Measurements from ENCODE around the gene HSPB7.
"Not testable (repeated sequence)": the region's sequence is repeated elsewhere in the genome, so short reads cannot be mapped to it uniquely, and the experiment has no call there.

HSPB7 gene

DNA sequence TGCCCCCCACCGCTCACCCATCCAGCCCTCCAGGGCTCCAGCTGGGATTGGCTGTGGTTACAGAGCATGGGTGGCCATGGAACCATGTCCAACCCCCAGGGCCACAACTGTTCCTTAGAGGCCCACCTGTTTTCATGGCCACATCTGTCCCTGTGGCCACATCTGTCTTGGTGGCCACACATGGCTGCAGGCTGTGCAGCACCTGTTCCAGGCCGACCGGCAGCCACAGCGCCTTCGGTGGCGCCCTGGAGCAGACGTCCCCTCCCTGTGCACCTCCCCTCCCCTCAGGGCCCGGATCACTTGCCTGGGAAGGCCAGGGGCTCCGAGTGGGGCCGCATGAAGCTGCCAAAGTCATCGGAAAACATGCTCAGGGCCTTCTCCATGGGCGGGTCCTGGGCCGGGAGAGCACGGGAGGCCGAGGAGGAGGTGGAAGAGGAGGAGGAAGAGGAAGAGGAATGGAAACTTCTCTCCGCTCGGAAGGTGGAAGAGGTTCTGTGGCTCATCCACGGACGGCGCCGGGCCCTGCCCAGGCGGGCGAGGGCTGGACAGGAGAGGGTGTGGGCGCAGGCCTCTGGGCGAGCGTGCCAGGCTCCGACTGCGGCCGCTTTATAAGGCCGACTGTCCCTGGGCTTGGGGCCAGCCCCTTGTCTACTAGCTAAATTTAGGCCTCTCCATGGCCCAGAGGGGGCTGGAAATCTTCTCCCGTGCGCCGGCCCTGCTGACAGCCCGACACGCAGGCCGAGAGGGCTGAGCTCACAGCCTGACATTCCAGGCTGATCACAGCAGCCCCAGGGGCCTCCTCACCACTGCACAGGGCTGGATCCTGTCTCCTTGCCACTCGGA, at the start of gene HSPB7:
Gene HSPB7, minus strand, starts transcription at position 583 of the 843 bp plus-strand sequence. Its CDS starts 80 bp downstream, at position 503.
- DNase-seq (ENCODE audit: low read depth) = no peak

DNA sequence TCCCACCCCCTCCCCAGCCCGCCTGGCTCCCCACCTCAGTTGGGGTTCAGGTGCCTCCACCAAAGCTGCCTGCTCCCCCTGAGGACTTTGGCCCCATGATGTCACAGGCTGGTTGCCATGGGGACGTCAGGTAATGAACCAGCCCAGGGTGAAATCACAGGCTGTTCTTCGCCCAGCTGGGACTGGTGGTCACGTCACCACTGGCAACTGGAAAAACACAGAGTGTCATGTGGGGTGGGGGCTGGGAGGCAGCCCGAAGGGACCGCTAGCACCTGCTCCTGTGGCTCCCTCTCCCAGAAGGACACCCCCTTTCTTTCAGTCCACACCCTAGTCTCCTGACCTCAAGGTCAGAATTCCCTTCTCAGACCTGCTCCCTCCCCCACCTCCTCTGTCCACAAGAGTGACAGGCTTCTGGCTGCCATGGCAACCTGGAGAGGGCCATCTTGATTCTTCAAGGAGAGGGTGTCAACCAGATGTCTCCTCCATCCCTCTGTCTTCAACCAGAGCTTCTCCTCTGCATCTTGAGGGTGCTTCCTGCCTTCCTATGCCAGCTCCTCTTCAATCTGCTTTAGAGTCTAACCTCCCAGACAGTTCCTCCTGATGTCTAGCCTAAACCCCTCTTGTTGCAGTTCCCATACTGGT, 49.4 kb upstream of the HSPB7 start:
- DNase-seq (ENCODE audit: low read depth) = no peak

DNA sequence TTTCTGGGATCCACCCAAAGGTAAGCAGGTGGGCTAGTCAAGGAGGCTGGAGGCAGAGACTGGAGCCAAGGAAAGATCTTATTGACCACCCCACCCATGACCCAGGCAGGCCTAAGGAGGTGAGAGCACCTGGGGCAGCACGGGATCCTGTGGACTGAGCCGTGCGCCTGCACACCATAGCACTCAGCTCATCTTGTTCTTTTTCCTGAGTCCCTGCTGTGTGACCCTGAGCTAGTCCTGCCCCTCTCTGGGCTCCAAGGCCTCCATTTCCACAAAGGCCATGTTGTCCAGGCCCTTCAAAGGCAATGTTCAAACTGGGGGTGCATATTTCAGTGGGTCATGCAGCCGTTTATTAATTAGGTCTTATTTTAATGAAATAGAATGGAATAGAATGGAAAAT, 48.4 kb upstream of the HSPB7 start:
- DNase-seq (ENCODE audit: low read depth) = no peak

DNA sequence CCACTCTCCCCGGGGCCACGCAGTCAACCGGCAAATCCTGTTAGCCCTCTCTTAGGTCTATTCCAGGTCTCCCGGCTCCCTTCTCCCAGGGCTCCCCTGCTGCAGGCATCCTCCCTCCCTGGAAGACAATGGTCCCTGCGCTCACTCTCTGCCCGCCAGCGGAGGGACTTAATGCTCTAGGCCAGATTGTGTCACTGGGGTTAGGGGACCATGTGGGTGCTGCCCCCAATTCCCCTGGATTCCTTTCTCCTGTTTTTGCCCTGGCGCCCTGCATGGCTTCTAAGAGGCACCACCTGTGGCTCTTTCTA, 47.4 kb upstream of the HSPB7 start:
- DNase-seq (ENCODE audit: low read depth) = no peak

DNA sequence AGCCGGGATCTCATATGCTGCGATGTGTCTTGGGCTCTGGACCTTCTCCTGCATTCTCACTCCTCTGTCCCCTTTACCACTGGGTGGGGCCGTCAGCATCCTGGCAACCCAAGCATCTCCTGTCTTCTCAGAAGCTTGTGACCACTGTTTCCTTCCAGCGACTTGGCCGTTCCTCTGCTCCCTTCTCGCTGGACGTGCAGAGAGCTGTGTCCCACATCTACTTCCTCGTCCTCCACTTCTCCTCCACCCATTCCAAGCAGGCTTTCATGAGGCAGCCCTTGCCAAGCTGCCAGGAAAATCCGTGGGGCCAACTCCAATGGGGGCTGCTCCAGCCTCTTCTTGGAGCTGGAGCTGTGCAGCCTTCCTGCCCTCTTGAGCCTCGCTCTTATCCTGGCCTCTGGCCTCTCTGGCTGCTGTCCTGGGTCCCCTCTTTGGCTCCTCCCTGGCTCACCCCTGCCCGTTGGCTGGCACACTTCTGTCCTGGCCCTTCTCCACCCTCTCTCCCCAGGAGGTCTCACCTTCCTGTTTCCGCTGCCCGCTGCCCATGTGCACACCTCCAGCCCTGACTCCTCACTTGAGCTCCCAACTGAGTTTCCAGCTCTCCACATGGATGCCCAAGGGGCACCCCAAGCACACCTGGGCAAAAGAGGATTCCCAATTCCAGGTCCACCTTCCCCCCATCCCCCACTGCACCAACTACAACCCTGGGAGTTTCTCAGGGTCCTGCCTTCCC, 46.9 kb upstream of the HSPB7 start:
- no peak for DNase-seq (ENCODE audit: low read depth)

DNA sequence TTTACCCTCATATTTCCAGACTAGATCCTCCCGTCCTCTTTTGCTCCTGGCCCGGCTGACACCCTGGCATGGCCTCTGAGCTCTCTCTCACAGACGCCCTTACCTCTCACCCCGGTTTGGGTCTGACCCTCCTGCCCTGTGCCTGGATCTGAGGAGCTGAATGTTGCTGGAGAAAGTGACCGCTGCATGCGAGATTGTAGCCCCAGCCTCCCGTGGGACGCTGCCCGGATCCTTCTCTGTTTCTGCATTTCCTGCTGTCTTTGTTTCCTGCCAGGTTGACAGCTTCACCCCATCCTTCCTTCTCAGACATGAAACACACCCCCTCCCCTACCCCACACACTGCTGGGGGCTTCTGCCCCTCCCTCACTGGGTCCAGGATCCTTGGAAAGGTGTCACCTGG, 46.1 kb upstream of the HSPB7 start:
- DNase-seq (ENCODE audit: low read depth) = no peak

DNA sequence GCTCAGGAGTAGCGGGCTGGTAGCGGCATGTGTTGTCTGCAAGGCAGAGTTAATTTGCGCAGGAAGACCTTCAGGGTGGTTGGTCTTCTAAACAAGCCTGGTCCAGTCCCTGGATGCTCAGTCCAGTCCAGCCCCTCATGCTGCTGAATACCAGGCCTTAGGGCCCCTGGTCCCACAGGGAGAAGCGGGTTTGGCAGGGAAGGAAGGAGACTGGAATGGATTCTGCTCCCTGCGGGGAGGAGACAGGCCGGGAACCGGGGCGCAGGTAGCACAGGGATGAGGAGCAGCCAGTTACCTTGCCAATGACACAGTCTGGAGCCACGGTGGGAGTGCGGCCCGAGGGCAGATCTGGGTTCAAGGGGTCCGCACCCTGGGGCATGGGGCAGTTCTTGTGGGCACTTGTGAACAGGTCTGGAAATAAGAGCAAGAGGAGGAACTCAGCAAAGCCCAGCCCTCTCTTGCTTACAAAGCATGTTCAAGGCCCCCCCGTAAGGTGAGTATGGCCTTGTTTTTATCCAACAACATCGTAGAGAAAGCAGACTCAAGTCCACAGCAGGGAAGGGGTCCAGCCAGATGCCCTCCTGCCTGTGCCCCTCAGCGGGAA, 45.5 kb upstream of the HSPB7 start:
- no peak for DNase-seq (ENCODE audit: low read depth)

DNA sequence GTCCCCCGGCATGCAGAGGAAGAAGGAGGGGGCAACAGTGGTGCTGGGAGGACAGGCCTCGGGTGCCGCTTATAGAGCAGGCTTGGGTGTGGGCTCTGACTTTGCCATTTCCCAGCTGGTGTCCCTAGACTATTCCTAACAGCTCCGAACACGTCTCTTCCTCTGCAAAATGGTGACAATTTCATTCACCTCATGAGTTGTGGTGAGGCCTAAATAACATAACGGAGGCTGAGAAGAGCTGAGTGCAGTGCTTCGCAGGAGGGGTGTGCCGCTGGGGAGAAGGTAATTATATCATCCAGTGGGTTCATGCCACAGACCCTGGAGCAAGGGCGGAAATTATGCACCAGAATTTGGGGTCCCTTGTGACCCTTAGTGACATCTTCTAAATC, 44.8 kb upstream of the HSPB7 start:
- DNase-seq (ENCODE audit: low read depth) = not testable (repeated sequence)

DNA sequence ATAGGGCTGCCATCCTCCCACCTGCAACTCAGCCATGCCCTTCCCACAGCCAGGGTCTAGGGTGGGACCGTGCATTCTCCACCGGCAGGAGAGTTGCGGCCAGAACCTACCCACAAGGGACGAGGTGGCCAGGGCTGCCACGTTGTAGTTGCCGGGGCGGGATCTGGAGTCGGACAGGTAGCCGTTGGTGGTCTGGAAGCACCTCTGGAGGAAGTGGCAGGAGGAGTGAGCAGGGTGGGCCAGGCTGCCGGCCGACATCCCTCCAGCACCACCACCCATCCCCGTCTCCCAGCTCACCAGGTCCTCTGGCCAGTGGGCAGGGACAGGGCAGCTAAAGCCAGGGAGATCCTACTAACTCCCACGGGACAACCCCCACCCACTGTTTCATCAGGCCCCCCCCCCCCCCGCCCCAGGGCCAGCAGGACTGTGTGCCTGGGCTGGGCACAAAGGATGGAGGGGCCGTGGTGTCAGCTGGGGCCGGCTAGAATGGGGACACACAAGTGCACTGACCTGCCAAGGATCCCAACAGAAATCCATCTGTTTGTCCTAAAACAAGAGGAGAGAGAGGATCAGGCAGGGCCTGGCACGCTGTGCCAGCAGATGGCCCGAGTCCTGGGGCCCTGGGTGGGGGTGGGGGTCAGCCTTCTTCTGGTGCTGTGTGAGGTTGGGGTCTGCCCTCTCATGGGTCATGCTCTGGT, 44.3 kb upstream of the HSPB7 start:
- not testable (repeated sequence) for DNase-seq (ENCODE audit: low read depth)

DNA sequence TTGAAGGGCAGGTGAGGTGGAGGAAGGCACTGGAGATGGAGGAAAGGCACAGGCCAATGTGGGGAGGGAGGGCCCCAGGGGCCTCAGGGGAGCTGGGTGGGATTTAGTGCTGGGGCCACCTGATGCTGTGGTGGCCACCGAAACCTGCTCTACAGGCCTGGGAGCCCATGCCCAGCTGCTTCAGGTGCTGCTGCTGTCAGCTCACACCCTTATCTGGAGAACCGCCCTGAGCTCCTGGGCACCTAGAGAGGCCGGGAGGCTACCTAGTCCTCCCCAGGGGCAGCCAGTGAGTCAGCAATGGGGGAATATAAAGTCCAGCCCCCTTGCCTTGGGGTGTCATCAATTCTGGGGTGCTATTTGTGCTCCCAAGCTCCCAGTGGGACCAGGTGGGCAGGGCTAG, 43.4 kb upstream of the HSPB7 start:
- DNase-seq (ENCODE audit: low read depth) = no peak

DNA sequence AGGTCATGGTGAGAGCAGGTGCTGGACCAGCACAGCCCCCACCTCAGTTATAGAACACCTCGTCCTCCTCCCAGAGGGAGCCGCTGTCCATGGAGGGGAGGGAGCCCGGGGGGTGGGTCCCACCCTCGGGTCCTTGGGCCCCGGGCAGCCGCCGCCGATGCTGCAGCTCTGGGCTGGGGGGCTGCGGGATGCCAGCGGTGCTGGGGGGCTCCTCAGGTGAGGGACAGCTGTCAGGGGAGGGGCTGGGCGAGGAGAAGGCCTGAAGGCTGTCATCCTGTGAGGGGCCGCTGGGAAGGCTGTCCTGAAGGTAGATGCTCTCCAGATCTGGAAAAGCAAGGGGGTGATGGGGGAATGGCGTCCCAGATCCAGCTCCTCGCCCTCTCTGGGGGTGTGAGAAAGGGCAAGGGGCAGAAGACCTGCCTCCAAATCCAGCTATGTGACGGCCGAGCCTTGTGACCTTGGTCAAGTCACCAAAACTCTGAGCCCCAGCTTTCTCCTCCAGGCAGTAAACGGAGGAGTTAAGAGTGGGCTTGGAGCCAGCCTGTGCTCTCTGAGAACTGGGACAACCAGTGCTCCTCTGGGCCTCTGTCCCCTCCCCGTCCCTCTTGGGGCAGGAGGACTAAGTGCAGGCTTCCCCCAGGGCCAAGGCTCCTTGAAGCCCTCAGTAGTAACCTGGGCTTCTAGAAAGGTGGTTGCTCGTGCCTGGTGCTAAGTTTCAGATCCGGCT, 40.7 kb upstream of the HSPB7 start:
- DNase-seq (ENCODE audit: low read depth) = not testable (repeated sequence)

DNA sequence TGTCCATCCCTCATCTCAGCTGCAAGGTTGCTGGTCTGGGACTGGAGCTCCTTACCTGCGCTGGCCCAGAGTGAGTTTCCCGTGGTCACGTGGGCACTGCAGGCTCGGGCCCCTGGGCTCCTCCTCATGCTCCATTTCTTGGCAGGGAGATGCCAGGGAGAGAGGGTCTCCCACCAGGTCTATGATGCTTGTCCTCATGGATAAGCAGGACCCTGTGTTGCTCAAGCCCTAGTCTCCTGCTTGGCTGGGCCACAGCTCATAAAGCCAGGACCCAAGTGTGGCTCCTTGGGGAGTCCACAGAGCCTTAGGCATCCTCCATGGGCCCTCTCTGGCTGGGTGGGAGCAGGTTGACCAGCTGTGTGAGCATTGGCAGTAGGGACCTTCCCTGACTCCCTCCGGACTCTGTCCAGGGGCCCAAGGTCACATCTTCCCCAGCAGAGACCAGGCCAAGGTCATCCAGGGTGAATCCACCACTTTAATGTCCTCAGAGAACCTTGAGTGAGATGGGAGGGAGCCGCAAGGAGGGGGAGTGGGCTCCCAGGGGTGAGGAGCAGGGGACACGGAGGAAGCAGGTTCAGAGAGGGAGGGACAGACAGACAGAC, 39.6 kb upstream of the HSPB7 start:
- DNase-seq (ENCODE audit: low read depth) = not testable (repeated sequence)

DNA sequence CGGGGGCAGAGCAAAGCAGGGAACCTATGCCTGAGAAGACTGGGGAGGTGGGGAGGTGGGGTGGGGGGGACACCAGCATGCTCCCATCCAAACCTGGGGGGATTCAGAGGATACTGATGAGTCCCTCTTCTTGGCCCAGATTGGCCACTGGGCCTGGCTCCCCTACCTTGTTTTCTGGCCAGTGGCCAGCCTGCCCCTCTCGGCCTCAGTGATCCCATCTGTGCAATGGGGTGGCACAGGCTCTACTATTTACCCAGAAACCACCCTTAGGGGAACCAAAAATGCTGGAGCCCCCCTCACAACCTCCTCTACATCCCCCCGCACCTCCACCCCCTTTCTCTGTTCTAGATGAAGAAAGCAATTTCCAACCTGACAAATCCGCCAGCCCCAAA, 38.7 kb upstream of the HSPB7 start:
- DNase-seq (ENCODE audit: low read depth) = not testable (repeated sequence)

DNA sequence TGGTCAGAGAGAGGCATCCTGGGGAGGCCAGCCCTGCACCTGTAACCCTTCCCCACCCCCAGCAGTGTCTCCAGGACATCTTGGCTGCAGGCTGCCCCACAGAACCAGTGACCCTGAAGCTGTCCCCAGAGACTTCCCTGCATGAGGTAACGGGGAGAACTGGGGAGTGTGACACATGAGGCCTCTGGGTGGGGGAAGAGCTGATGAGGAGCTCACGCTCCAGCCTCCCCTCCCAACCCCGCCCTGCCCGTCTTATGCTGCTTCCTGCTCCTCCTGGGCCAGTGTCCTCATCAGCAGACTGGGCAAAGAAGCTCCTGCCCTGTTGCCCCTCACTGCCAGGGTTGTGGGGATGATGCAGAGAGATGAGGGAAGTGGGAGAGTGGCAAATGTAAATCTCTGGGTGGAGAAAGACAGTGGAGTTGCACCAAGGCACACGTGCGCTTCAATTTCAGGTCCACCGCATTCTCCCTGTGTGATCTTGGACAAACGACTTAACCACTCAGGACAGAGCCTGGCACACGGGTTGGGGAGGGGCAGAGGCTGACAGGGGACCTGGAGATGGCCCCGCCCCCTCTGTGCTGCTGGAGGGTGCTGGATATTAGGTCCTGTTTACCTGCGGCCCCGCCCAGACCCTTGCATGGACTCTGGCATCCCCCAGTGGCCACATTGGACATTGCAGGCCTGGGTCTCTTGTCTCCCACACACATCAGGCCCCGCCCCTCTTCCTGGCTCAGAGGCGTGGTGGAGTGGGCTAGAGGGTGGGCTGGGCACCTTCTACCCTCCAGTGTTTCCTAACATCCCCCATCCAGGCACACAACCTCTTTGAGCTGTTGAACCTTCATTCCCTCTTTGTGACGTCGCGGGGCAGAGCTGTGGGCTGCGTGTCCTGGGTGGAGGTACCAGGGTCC, 38.0 kb upstream of the HSPB7 start:
- peak; percentile 73 for DNase-seq (ENCODE audit: low read depth)

DNA sequence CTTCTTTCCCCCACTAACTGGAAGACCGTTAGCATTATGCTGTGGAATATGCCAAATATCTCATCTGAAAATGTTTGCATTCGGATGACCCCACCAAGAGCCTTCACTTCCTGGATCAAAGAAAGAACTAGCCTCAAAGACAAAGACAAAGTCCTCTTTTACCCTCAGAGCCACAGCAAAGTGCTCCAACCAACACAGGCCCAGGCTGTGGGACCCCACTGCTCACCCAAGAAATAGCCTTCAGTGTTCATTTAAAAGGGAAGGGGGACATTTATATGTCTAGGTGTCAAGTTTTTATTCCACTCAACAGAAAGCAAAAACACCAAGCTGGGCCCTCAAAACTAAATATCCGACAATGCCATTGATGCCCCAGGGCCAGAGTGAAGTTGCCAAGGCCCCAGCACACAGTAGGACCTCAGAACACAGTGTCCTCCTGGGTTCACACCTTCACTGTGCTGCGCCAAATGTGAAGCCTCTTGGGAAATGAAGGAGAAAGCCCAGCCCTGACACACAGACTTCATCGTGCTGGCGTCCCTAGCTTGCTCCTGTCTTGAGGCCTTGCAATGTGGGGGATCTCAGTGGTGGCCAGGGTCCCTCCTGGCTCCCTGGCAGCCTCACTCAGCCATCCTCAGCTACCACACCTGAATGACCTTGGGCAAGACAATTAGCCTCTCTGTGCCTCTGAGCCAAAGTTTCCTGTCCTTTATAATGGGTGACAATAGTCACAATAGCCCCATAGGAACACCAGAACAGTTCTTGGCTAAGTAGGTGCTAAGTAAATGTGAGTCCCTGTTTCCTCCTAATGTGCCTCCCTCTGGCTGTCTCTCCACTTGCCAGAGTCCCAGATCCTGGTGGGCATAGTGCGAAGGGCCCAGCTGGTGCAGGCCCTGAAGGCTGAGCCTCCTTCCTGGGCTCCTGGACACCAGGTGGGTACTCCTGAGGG, 37.0 kb upstream of the HSPB7 start:
- DNase-seq (ENCODE audit: low read depth) = no peak

DNA sequence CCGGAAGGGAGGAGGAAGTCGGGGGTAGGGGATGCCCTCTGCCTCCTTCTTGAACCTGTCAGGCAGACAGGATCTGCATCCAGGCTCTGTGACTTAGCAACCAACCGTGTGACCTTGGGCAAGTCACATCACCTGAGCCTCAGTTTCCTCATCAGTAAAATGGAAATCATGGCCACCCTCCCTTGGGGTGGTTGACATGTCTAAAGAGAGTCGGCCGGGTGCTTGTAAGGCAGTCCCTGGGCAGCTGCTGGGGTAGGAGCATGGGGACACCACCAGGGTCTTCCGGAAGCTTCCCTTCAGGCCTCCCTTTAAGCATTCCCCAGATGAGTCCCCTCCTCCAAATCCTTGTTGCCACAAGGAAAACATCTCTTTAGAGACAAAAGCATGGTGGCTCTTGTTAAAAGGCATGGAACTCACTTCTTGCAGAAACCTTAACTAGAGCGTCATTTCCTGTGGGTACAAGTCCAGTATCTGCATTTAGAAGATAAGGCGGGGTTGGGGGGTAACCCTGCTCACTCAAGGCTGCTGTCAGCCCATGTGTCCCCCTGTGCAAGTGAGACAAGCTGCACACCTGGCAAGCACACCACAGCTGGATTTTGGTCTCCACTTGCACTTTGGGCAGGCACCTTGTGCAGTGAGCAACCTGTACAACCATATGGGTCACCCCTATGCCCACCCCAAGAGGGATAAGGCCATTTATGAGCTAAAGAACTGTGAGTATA, 36.1 kb upstream of the HSPB7 start:
- DNase-seq (ENCODE audit: low read depth) = no peak

DNA sequence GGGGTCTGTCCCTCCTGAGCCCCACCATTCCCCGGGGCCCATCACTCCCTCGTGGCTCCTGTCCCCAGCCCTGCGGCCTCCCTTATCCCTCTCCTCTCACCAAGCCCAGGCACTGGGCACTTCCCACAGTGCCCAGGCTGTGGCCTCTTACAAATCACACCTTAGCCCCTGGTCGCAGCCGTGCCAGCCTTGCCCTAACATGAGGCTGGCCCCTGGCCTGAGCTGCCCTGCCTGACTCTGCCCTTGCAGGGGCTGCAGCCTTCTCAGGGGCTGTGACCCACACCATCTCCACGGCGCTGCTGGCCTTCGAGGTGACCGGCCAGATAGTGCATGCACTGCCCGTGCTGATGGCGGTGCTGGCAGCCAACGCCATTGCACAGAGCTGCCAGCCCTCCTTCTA, 34.1 kb upstream of the HSPB7 start:
- not testable (repeated sequence) for DNase-seq (ENCODE audit: low read depth)

DNA sequence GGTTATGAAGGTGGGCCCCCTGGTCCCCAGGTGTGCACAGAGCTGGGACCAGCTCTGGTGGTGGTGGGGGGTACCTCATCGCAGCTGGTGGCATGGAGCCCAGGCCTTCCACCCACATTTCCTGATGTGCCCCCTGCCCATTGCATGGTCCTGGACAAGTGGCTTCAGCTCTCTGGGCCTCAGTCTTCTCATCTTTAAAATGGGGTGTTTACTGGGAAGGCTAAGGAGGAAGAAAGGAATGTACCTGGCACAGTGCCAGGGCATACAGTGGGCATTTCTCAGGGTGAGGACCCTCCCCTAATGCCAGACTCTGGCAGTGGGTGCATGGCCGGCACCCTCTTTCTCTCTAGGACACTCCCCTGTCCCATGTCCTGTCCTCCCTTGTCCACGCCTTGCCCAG, 33.2 kb upstream of the HSPB7 start:
- no peak for DNase-seq (ENCODE audit: low read depth)

All from activated T-helper 9 cell treated with anti-CD3 and anti-CD28 coated beads, Interleukin-2, amount 50 U/mL, for 16 hours (primary cell).